GM12878 (cell line): ENCODE measurements around the gene OMG. TPM values are rescaled to one million over a fixed set of nuclear protein-coding genes. Genes with fewer than 3 reads are reported as not detected.

ENCODE experiments used
- ATAC-seq: fragments of 200-7000 bp; cut with Tn5 transposase; 3 replicates; pipeline ENCODE4 v1.9.1; 2020; ENCODE audit warnings: mild to moderate bottlenecking, moderate library complexity
- BruUV-seq: library from RNA; stranded (reverse); fragments of 400-500 nt; replicated peaks from 2 replicates; lab custom pipeline; 2021; lab: Mats Ljungman, UMichigan
- CTCF ChIA-PET: fragments of 300-600 bp; sonication (Branson Sonifier 250); formaldehyde crosslinking; extraction: SDS; loops from one replicate; lab custom pipeline; 2021; ENCODE audit warnings: inconsistent platforms; lab: Yijun Ruan, JAX
- POLR2A ChIA-PET: fragments of 350-600 bp; formaldehyde crosslinking; extraction: SDS; loops from one replicate; lab custom pipeline; 2021; ENCODE audit warnings: inconsistent platforms; lab: Charles Lee
- RAD21 ChIA-PET: fragments of 300-600 bp; sonication (Branson Sonifier 250); formaldehyde crosslinking; loops from one replicate; lab custom pipeline; 2023; ENCODE audit warnings: antibody characterized with exemption; ENCODE audit not compliant: unreplicated experiment; lab: Charles Lee
- SMC1A ChIA-PET: fragments of 300-600 bp; sonication (Branson Sonifier 250); formaldehyde crosslinking; loops from one replicate; lab custom pipeline; 2023; ENCODE audit not compliant: unreplicated experiment, uncharacterized antibody; lab: Charles Lee
- DNase-seq: peaks from one replicate; pipeline ENCODE4 v3.0.0-alpha.2; 2011; ENCODE audit warnings: low read depth, low spot score
- FAIRE-seq: peaks from 3 replicates; lab custom pipeline; 2011; peaks lifted over from hg19 to GRCh38; lab: Jason Lieb, UNC
- H2AFZ ChIP-seq: 2 replicates; pipeline ENCODE4 v1.6.0; 2011; ENCODE audit warnings: low read depth, low read length, control low read depth; ENCODE audit not compliant: control insufficient read depth
- H3K27ac ChIP-seq: 2 replicates; pipeline ENCODE4 v1.5.1; 2011; ENCODE audit warnings: control low read depth; ENCODE audit not compliant: control insufficient read depth, insufficient read depth
- H3K27me3 ChIP-seq, 2 experiments: replicated peaks in 1 of 2; 2 replicates each; pipeline versions ENCODE4 v1.6.0 to v1.6.1; 2011; ENCODE audit warnings: low read length in 1 of 2; ENCODE audit not compliant: control insufficient read depth in 2 of 2, insufficient read depth in 2 of 2
- H3K36me3 ChIP-seq, 2 experiments: 2 replicates each; pipeline ENCODE4 v1.5.1; 2011; ENCODE audit warnings: low read length in 1 of 2; ENCODE audit not compliant: control insufficient read depth in 2 of 2, insufficient read depth in 2 of 2
- H3K4me1 ChIP-seq: 2 replicates; pipeline ENCODE4 v1.6.1; 2011; ENCODE audit warnings: mild to moderate bottlenecking, low read length, moderate library complexity, mixed read lengths; ENCODE audit not compliant: control insufficient read depth, insufficient read depth
- H3K4me2 ChIP-seq: 2 replicates; pipeline ENCODE4 v1.6.0; 2011; ENCODE audit warnings: control low read depth; ENCODE audit not compliant: control insufficient read depth, insufficient read depth
- H3K4me3 ChIP-seq: fragments of 200-600 bp; sonication (generic); 2 replicates; pipeline ENCODE4 v1.5.1; 2016
- H3K79me2 ChIP-seq: 2 replicates; pipeline ENCODE4 v1.6.0; 2011; ENCODE audit warnings: low read length; ENCODE audit not compliant: control insufficient read depth, insufficient read depth
- H3K9ac ChIP-seq: 2 replicates; pipeline ENCODE4 v1.8.0; 2011; ENCODE audit warnings: low read length, control low read depth, mixed read lengths; ENCODE audit not compliant: control insufficient read depth, insufficient read depth
- H3K9me3 ChIP-seq: replicated peaks from 3 replicates; pipeline ENCODE4 v1.5.1; 2011; ENCODE audit warnings: mild to moderate bottlenecking, low read length; ENCODE audit not compliant: control insufficient read depth, insufficient read depth
- H4K20me1 ChIP-seq: 2 replicates; pipeline ENCODE4 v1.6.0; 2011; ENCODE audit not compliant: control insufficient read depth, insufficient read depth
- CHD1 ChIP-seq: IDR thresholded peaks from 2 replicates; pipeline ENCODE4 v1.6.1; 2012; ENCODE audit warnings: low read depth, low read length, improper control_type of control experiment
- HCFC1 ChIP-seq: fragments of 150-350 bp; IDR thresholded peaks from 2 replicates; pipeline ENCODE4 v1.6.1; 2014; ENCODE audit warnings: low read length
- MEF2A ChIP-seq: IDR thresholded peaks from 2 replicates; pipeline ENCODE4 v1.6.1; 2011; ENCODE audit warnings: low read depth, mild to moderate bottlenecking, low read length, moderate library complexity; ENCODE audit not compliant: insufficient read depth
- NFYA ChIP-seq: IDR thresholded peaks from 2 replicates; pipeline ENCODE4 v1.6.1; 2011; ENCODE audit warnings: low read depth, mild to moderate bottlenecking, low read length, improper control_type of control experiment, borderline replicate concordance
- SIN3A ChIP-seq: IDR thresholded peaks from 2 replicates; pipeline ENCODE4 v1.6.1; 2012; ENCODE audit warnings: low read depth, low read length, improper control_type of control experiment
- SREBF1 ChIP-seq: IDR thresholded peaks from 2 replicates; pipeline ENCODE4 v1.6.1; 2012; ENCODE audit warnings: mild to moderate bottlenecking, low read length
- YBX1 ChIP-seq: fragments of 450-650 bp; IDR thresholded peaks from 2 replicates; pipeline ENCODE4 v1.6.1; 2016; ENCODE audit warnings: antibody characterized with exemption
- ZNF207 ChIP-seq: fragments of 450-650 bp; IDR thresholded peaks from 2 replicates; pipeline ENCODE4 v1.6.1; 2014; ENCODE audit warnings: antibody characterized with exemption, mild to moderate bottlenecking, borderline replicate concordance
- ZNF274 ChIP-seq: IDR thresholded peaks from one replicate; pipeline ENCODE4 v1.8.0; 2011; ENCODE audit not compliant: insufficient read length, insufficient read depth
- ZSCAN29 ChIP-seq: fragments of 450-650 bp; IDR thresholded peaks from 2 replicates; pipeline ENCODE4 v1.6.1; 2017; ENCODE audit warnings: mild to moderate bottlenecking, moderate library complexity
- ZZZ3 ChIP-seq: IDR thresholded peaks from 2 replicates; pipeline ENCODE4 v1.6.1; 2011; ENCODE audit warnings: low read depth; ENCODE audit not compliant: control insufficient read depth, insufficient read length
- WGBS: methylation state at CpG from one replicate; pipeline ENCODE4 v1.1.6; 2016; ENCODE audit warnings: low lambda C conversion rate; ENCODE audit not compliant: insufficient replicate concordance, insufficient coverage; ENCODE audit errors: missing lambda C conversion rate; 5-methylcytosine and 5-hydroxymethylcytosine counted together
- in situ Hi-C: fragments of 300-500 bp; cut with MboI; formaldehyde crosslinking; loops from 9 replicates; pipeline ENCODE4 v1.14.3; 2018; ENCODE audit warnings: mixed read lengths
- intact Hi-C: fragments of 100-400 bp; cut with micrococcal nuclease; formaldehyde crosslinking; loops from one replicate; pipeline ENCODE4 v1.14.2; 2022; ENCODE audit not compliant: unreplicated experiment
- polyA plus RNA-seq, 11 experiments: library from polyadenylated mRNA; depleted of rRNA in 4 of 11; unstranded in 6 of 11; stranded (reverse) in 5 of 11; fragments of >200 nt; fragmentation: Nextera tagmentation in 4 of 11; fragmentation: Illumina TruSeq in 1 of 11; extraction: Ambion mirVana in 4 of 11; extraction: Trizol in 1 of 11; gene quantifications; 1 replicate in 1 of 11; 2 replicates in 10 of 11; pipeline versions ENCODE4 v1.2.1 to v1.2.3, GENCODE V29; 2011 to 2016; ENCODE audit warnings: inconsistent platforms in 2 of 11, missing spikeins in 2 of 11, low read depth in 1 of 11
- total RNA-seq, 4 experiments: library from RNA; depleted of rRNA in 3 of 4; stranded (reverse); fragments of >200 nt in 3 of 4; fragmentation: Illumina TruSeq in 1 of 4; extraction: Trizol in 1 of 4; gene quantifications; 2 replicates each; pipeline versions ENCODE4 v1.2.1 to v1.2.3, GENCODE V29; 2013 to 2021
- TF ChIP-seq, protein P1 (sequence below): IDR thresholded peaks from 2 replicates; pipeline ENCODE4 v1.6.1; 2012; ENCODE audit warnings: mild to moderate bottlenecking, low read depth, low read length
- TF ChIP-seq, protein P2 (sequence below): IDR thresholded peaks from 2 replicates; pipeline ENCODE4 v1.6.1; 2012; ENCODE audit warnings: low read depth, low read length, improper control_type of control experiment
- TF ChIP-seq, protein P3 (sequence below): fragments of 450-650 bp; IDR thresholded peaks from 2 replicates; pipeline ENCODE4 v1.6.1; 2017; ENCODE audit warnings: mild to moderate bottlenecking
- TF ChIP-seq, protein P4 (sequence below): fragments of 450-650 bp; IDR thresholded peaks from 2 replicates; pipeline ENCODE4 v1.6.1; 2017; ENCODE audit warnings: borderline replicate concordance

OMG gene
- total and polyA plus RNA-seq, 10 of the 15 experiments (the other 5 are each of a cell fraction or from before 2014, with no cell fraction given): 0.09 to 0.96 (median 0.26) TPM

DNA sequence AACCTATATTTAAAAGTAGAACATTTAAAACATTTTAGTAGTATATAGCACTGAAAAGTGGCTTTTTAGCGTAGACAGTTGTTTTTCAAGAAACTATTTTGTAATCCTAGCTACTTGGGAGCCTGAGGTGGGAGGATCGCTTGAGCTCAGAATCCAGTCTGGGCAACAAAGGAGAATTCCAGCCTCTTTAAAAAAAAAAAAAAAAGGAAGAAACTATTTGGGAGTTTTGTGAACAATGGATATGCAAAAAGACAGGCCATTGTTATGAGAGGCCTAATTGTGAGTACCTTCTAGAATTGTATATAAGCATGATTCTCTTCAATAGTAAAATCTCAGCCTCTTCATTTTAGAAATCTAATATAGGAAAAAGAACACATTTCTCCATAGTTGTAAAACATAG, 17.6 kb downstream of the OMG start (continued):
- TF ChIP-seq, protein P1, sequence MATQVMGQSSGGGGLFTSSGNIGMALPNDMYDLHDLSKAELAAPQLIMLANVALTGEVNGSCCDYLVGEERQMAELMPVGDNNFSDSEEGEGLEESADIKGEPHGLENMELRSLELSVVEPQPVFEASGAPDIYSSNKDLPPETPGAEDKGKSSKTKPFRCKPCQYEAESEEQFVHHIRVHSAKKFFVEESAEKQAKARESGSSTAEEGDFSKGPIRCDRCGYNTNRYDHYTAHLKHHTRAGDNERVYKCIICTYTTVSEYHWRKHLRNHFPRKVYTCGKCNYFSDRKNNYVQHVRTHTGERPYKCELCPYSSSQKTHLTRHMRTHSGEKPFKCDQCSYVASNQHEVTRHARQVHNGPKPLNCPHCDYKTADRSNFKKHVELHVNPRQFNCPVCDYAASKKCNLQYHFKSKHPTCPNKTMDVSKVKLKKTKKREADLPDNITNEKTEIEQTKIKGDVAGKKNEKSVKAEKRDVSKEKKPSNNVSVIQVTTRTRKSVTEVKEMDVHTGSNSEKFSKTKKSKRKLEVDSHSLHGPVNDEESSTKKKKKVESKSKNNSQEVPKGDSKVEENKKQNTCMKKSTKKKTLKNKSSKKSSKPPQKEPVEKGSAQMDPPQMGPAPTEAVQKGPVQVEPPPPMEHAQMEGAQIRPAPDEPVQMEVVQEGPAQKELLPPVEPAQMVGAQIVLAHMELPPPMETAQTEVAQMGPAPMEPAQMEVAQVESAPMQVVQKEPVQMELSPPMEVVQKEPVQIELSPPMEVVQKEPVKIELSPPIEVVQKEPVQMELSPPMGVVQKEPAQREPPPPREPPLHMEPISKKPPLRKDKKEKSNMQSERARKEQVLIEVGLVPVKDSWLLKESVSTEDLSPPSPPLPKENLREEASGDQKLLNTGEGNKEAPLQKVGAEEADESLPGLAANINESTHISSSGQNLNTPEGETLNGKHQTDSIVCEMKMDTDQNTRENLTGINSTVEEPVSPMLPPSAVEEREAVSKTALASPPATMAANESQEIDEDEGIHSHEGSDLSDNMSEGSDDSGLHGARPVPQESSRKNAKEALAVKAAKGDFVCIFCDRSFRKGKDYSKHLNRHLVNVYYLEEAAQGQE: no peak

DNA sequence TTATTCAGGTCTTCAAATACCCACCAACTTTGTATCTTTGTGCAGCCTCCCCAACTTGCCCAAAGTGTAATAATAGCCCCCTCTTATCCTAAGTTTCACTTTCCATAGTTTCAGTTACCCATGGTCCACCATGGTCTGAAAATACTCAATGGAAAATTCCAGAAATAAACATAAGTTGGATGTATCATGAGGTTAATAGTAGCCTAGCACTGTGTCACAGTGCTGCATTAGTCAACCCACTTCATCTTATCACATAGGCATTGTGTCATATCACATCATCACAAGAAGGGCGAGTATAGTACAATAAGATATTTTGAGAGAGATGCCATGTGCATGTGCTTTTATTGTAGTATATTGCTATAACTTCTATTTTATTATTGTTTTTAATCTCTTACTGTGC, 21.9 kb downstream of the OMG start:
- in situ Hi-C loops: no loop called here
- Histone ChIP-seq H2AFZ (no peak overlapping the region), H3K9me3 (no peaks in the 10 kb centered on the region), H3K9ac (no peak overlapping the region), H3K4me1 (no peaks in the 10 kb centered on the region), H3K36me3 (peaks cover 0 to 9% of the 10 kb centered on the region in 2 experiments; a peak in 2 of 4 replicates), H3K4me3 (no peak overlapping the region), H3K79me2 (no peaks in the 10 kb centered on the region), H3K27ac (no peak overlapping the region), H4K20me1 (no peaks in the 10 kb centered on the region), H3K4me2 (no peak overlapping the region), H3K27me3 (no peaks in the 10 kb centered on the region)
- ChIA-PET POLR2A (no interaction called here), CTCF (no interaction called here), SMC1A (interaction anchor here (1.2 kb wide), 1 partner anchor 97 kb away, joined by 3 read pairs; no protein-coding TSS in a partner anchor), RAD21 (no interaction called here)
- no peak for ATAC-seq
- no TSS peak for BruUV-seq
- FAIRE-seq: no peak
- TF ChIP-seq HCFC1 (no peak), ZNF274 (no peak), CHD1 (no peak), ZNF207 (no peak), ZSCAN29 (no peak), NFYA (no peak), MEF2A (no peak), ZZZ3 (no peak), SIN3A (no peak), SREBF1 (no peak), YBX1 (no peak)
- TF ChIP-seq, protein P2, sequence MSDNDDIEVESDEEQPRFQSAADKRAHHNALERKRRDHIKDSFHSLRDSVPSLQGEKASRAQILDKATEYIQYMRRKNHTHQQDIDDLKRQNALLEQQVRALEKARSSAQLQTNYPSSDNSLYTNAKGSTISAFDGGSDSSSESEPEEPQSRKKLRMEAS: no peak
- TF ChIP-seq, protein P3, sequence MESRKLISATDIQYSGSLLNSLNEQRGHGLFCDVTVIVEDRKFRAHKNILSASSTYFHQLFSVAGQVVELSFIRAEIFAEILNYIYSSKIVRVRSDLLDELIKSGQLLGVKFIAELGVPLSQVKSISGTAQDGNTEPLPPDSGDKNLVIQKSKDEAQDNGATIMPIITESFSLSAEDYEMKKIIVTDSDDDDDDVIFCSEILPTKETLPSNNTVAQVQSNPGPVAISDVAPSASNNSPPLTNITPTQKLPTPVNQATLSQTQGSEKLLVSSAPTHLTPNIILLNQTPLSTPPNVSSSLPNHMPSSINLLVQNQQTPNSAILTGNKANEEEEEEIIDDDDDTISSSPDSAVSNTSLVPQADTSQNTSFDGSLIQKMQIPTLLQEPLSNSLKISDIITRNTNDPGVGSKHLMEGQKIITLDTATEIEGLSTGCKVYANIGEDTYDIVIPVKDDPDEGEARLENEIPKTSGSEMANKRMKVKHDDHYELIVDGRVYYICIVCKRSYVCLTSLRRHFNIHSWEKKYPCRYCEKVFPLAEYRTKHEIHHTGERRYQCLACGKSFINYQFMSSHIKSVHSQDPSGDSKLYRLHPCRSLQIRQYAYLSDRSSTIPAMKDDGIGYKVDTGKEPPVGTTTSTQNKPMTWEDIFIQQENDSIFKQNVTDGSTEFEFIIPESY: no peak
- TF ChIP-seq, protein P4, sequence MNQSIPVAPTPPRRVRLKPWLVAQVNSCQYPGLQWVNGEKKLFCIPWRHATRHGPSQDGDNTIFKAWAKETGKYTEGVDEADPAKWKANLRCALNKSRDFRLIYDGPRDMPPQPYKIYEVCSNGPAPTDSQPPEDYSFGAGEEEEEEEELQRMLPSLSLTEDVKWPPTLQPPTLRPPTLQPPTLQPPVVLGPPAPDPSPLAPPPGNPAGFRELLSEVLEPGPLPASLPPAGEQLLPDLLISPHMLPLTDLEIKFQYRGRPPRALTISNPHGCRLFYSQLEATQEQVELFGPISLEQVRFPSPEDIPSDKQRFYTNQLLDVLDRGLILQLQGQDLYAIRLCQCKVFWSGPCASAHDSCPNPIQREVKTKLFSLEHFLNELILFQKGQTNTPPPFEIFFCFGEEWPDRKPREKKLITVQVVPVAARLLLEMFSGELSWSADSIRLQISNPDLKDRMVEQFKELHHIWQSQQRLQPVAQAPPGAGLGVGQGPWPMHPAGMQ: no peak
- intact Hi-C loops: no loop called here
- DNase-seq: no peak
- 96% methylated on average over 1 of the region's 1 CpG for WGBS
